ENCODE measurements around the gene PARP12. TPM values are rescaled to one million over a fixed set of nuclear protein-coding genes. Genes with fewer than 3 reads are reported as not detected.

PARP12 gene
- total RNA-seq, 1 donor from 2014 or later: 6.8 TPM

DNA sequence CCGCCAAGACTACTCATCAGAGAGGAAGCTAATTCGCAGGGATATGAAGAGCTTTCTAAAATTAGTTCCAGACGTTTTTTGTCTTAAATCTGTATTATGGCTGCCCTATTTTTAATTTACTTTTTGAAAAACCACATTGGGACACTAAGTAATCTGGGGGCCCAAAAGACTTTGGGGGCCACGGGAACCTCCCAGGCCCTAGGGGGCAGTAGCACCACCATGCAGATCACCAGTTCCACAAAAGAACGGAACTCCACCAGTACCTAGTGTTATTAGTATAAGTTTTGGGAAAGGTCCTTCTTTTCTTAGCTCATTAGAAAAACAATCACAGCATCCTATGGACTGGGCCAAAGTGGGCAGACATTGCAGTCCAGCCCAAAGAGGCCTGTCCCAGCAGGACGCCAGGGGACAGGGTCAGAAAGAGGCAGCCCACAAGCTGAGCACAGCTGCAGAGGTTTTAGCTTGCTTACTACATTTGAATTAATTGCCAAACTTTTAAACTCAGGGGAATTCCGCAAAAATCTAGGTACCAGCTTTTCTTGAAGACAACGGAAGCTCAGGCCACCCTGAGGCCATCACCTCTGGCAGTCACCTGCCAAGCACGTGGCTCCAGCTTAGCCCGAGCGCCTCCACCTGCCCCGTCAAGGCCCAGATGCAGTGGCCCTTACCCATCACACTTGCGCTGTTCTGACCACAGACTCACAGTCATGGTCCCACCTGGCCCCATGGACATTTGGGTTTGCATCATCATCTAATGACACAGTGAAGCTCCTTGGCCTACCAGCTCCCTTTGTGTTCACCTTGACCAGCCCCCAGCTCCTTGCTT is 74.8 kb downstream of the PARP12 start:
- no peak overlapping the region for H3K4me3 Mint-ChIP-seq
- H3K27ac Mint-ChIP-seq: peak overlapping the region; percentile 4
- H3K9me3 ChIP-seq (ENCODE audit: low read depth): no peaks in the 10 kb centered on the region
- no peaks in the 10 kb centered on the region for H3K79me2 ChIP-seq (ENCODE audit: low read depth)
- DNase-seq (ENCODE audit: low spot score): no peak
- H3K27me3 ChIP-seq: no peaks in the 10 kb centered on the region
- no peak overlapping the region for H3K9ac ChIP-seq
- H3F3A ChIP-seq (ENCODE audit: low read depth): no peaks in the 10 kb centered on the region
- H3K4me1 Mint-ChIP-seq: peaks cover 10% of the 10 kb centered on the region
- TF ChIP-seq EZH2 (IDR thresholded peaks at IDR 0.05) (no peak), EZH2phosphoT487 (IDR thresholded peaks at IDR 0.05) (no peak)
- TF ChIP-seq, protein P1, sequence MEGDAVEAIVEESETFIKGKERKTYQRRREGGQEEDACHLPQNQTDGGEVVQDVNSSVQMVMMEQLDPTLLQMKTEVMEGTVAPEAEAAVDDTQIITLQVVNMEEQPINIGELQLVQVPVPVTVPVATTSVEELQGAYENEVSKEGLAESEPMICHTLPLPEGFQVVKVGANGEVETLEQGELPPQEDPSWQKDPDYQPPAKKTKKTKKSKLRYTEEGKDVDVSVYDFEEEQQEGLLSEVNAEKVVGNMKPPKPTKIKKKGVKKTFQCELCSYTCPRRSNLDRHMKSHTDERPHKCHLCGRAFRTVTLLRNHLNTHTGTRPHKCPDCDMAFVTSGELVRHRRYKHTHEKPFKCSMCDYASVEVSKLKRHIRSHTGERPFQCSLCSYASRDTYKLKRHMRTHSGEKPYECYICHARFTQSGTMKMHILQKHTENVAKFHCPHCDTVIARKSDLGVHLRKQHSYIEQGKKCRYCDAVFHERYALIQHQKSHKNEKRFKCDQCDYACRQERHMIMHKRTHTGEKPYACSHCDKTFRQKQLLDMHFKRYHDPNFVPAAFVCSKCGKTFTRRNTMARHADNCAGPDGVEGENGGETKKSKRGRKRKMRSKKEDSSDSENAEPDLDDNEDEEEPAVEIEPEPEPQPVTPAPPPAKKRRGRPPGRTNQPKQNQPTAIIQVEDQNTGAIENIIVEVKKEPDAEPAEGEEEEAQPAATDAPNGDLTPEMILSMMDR (IDR thresholded peaks at IDR 0.05): no peak
- H3K4me3 ChIP-seq: no peak overlapping the region
- H3K27ac ChIP-seq: no peak overlapping the region
- no peaks in the 10 kb centered on the region for H3K36me3 Mint-ChIP-seq
- H3K9me3 Mint-ChIP-seq: no peaks in the 10 kb centered on the region
- no peaks in the 10 kb centered on the region for H3K36me3 ChIP-seq
- H3K27me3 Mint-ChIP-seq (ENCODE audit: insufficient read depth, low read depth): peaks cover 6% of the 10 kb centered on the region
- H3K4me1 ChIP-seq: no peaks in the 10 kb centered on the region
- H2AFZ ChIP-seq (replicated peaks): no peak overlapping the region
- no peaks in the 10 kb centered on the region for H4K20me1 ChIP-seq (ENCODE audit: low read depth)
- H3K4me2 ChIP-seq: no peak overlapping the region

DNA sequence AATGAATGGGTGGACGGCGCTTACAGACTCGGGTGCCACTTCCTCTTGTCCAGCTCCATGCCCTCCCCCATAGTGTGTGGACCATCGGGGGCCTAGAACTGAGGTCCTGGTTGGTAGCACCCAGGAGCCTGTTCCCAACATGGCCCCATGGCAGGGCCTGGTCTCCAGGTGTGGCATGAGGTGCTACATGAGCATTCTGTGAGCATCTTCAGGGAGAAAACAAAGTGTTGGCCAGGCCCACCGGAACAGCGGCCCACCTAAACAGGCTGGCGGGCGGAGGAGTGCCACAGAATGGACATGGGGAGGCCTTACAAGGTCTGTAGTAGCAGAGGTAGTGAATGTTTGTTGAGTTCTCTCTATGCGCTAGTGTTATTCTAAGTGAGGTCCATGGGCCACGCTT is 76.9 kb downstream of the PARP12 start:
- Histone ChIP-seq H3K79me2 (ENCODE audit: low read depth) (no peaks in the 10 kb centered on the region), H3K27ac (no peak overlapping the region), H2AFZ (replicated peaks) (no peak overlapping the region), H3F3A (ENCODE audit: low read depth) (peaks cover 11% of the 10 kb centered on the region), H3K9me3 (ENCODE audit: low read depth) (no peaks in the 10 kb centered on the region), H3K4me2 (no peak overlapping the region), H3K4me3 (no peak overlapping the region), H3K27me3 (no peaks in the 10 kb centered on the region), H3K9ac (no peak overlapping the region), H4K20me1 (ENCODE audit: low read depth) (no peaks in the 10 kb centered on the region), H3K4me1 (peaks cover 11% of the 10 kb centered on the region), H3K36me3 (no peaks in the 10 kb centered on the region)
- Mint-ChIP-seq H3K9me3 (no peaks in the 10 kb centered on the region), H3K4me3 (no peak overlapping the region), H3K27me3 (ENCODE audit: insufficient read depth, low read depth) (peaks cover 4% of the 10 kb centered on the region), H3K4me1 (peaks cover 11% of the 10 kb centered on the region), H3K36me3 (no peaks in the 10 kb centered on the region), H3K27ac (no peak overlapping the region)
- TF ChIP-seq EZH2phosphoT487 (IDR thresholded peaks at IDR 0.05): no peak
- TF ChIP-seq, protein P1 (IDR thresholded peaks at IDR 0.05): no peak
- TF ChIP-seq EZH2 (IDR thresholded peaks at IDR 0.05): no peak
- no peak for DNase-seq (ENCODE audit: low spot score)

DNA sequence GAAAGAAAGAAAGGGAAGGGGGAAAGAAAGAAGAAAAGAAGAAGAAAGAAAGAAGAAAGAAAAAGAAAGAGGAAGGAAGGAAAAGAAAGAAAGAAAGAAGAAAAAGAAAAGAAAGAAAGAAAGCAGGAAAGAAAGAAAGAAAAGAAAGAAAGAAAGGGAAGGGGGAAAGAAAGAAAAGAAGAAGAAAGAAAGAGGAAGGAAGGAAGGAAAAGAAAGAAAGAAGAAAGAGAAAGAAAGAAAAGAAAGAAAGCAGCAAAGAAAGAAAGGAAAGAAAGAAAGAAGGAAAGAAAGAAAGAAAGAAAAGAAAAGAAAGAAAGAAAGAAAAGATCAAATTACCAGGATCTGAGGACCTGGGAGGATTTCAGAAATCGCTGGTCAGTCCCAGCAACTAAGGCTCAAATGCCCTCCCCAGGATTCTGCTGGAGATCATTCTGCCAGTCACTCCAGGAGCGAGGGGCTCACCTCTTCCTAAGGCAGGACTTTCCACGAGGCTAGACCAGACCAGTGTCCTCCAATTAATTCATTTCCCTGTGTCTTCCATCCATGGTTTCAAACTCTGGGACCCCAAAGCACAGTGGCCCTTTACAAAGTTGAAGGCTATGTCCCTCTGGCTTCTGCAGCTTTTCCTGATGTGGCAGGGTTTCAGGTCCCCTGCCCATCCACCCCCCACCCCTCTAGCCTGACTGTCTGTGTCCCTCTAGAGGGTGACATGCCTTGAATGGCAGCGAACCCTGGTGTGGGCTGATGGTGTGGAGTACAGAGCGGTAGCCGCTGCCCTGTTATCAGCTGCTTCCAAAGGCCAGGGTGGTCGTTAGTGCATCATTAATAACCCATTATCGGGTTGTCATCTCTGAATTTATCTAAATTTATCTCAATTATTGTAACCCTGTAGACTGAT is 77.9 kb downstream of the PARP12 start:
- Histone ChIP-seq H4K20me1 (ENCODE audit: low read depth) (no peaks in the 10 kb centered on the region), H3K79me2 (ENCODE audit: low read depth) (no peaks in the 10 kb centered on the region), H3K4me2 (no peak overlapping the region), H3K36me3 (no peaks in the 10 kb centered on the region), H3K27ac (no peak overlapping the region), H3K9ac (no peak overlapping the region), H3K27me3 (no peaks in the 10 kb centered on the region), H2AFZ (replicated peaks) (no peak overlapping the region), H3K9me3 (ENCODE audit: low read depth) (no peaks in the 10 kb centered on the region), H3K4me3 (no peak overlapping the region), H3F3A (ENCODE audit: low read depth) (peaks cover 11% of the 10 kb centered on the region), H3K4me1 (peaks cover 11% of the 10 kb centered on the region)
- no peak for DNase-seq (ENCODE audit: low spot score)
- Mint-ChIP-seq H3K9me3 (no peaks in the 10 kb centered on the region), H3K27ac (no peak overlapping the region), H3K4me3 (no peak overlapping the region), H3K36me3 (no peaks in the 10 kb centered on the region), H3K27me3 (ENCODE audit: insufficient read depth, low read depth) (peaks cover 4% of the 10 kb centered on the region), H3K4me1 (peaks cover 14% of the 10 kb centered on the region)
- no peak for TF ChIP-seq EZH2phosphoT487 (IDR thresholded peaks at IDR 0.05)

Measured in neural progenitor cell (in vitro differentiated cells).